Keratinocyte (primary cell): Measurements from ENCODE around the gene SGO2.

Experiments
- EZH2 ChIP-seq: IDR thresholded peaks from one replicate; pipeline ENCODE4 v1.6.1; 2012; ENCODE audit warnings: inconsistent platforms, mild to moderate bottlenecking, low read length, moderate library complexity
- TF ChIP-seq, protein P1 (sequence below), 3 experiments: IDR thresholded peaks in 1 of 3; conservative IDR thresholded peaks in 1 of 3; optimal IDR thresholded peaks in 1 of 3; 2 replicates in 2 of 3; 3 replicates in 1 of 3; pipeline versions ENCODE3 to v1.5.1; 2011; ENCODE audit warnings: low read length in 3 of 3, mild to moderate bottlenecking in 3 of 3, moderate library complexity in 2 of 3, control low read depth in 1 of 3, inconsistent platforms in 1 of 3; ENCODE audit not compliant: insufficient read depth in 2 of 3; ENCODE audit errors: extremely low read depth in 1 of 3

DNA sequence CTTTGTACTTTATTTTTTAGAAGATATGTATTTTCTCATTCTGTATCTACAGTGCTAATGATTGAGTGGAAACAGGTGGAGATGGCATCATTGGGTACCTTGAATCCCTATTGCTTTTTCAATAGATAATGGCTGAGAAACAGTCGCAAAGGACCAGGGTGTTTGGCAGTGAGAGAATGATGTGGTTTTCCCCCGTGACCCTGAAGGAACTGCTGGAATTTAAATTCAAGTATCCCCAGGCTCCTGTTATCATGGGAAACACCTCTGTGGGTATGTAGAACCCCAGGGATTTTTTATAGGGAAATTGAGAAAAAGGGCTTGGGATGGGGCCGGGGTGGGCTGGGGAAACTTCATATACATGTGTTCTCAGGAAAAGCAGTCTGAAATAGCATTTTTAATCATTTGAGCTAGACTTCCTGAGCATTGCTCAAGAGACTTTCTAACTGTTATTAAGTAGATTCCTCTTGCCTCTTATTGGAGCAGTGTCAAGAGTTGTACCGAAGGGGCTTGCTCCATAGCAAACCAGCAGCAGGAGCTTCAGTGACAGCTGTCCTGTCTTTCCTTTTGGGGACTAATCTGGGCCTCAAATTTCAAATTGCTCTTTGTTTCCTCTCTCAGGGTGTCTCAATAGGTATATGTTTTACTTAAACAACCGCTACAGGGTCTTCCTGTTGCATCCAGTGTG is 78.7 kb downstream of the SGO2 start:
- TF ChIP-seq, protein P1, sequence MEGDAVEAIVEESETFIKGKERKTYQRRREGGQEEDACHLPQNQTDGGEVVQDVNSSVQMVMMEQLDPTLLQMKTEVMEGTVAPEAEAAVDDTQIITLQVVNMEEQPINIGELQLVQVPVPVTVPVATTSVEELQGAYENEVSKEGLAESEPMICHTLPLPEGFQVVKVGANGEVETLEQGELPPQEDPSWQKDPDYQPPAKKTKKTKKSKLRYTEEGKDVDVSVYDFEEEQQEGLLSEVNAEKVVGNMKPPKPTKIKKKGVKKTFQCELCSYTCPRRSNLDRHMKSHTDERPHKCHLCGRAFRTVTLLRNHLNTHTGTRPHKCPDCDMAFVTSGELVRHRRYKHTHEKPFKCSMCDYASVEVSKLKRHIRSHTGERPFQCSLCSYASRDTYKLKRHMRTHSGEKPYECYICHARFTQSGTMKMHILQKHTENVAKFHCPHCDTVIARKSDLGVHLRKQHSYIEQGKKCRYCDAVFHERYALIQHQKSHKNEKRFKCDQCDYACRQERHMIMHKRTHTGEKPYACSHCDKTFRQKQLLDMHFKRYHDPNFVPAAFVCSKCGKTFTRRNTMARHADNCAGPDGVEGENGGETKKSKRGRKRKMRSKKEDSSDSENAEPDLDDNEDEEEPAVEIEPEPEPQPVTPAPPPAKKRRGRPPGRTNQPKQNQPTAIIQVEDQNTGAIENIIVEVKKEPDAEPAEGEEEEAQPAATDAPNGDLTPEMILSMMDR (optimal IDR thresholded peaks at IDR 0.05 in 1 of 3, IDR thresholded peaks at IDR 0.05 in 1 of 3, conservative IDR thresholded peaks at IDR 0.05 in 1 of 3; ENCODE audit: extremely low read depth in 1 of 3, insufficient read depth in 2 of 3, low read length in 3 of 3) = no peak
- TF ChIP-seq EZH2 = no peak
